ENCODE data around the gene EDA.

GRCh38 chrX:69615342-69615741 is 571 bp upstream of the EDA start:
- TF ChIP-seq CTCF (IDR thresholded peaks at IDR 0.05) (no peak), POLR2AphosphoS5 (IDR thresholded peaks at IDR 0.05) (no peak), POLR2A (IDR thresholded peaks at IDR 0.05) (no peak)
